ENCODE measurements around the gene TBX6. TPM values are rescaled to one million over a fixed set of nuclear protein-coding genes. Genes with fewer than 3 reads are reported as not detected.
A peak's percentile ranks its signal among the peaks of the same experiment; 100 is the strongest.
"Not testable (repeated sequence)": the region's sequence is repeated elsewhere in the genome, so short reads cannot be mapped to it uniquely, and the experiment has no call there.

Gene TBX6
- total RNA-seq, 1 experiment from 2014 or later: 1.6 TPM

- H3K9me3 ChIP-seq (ENCODE audit: control insufficient read depth, low read depth, low read length): no peaks in the 10 kb centered on the region
- H2AFZ ChIP-seq (ENCODE audit: low read length): no peak overlapping the region
- no peak overlapping the region for H3K27ac ChIP-seq (ENCODE audit: insufficient read length, low read depth, low read length)
- H4K5ac ChIP-seq (ENCODE audit: insufficient read length, low read depth, low read length): no peak overlapping the region
- no peak overlapping the region for H2BK5ac ChIP-seq (ENCODE audit: insufficient read length, low read length)
- no peak overlapping the region for H2BK20ac ChIP-seq (ENCODE audit: low read depth, low read length, poor library complexity, severe bottlenecking)
- no peak overlapping the region for H4K91ac ChIP-seq (ENCODE audit: insufficient read length, low read depth, low read length)
- H3K23me2 ChIP-seq (ENCODE audit: insufficient read length, low read depth, low read length, poor library complexity, severe bottlenecking): no peaks in the 10 kb centered on the region
- no peaks in the 10 kb centered on the region for H3K79me2 ChIP-seq (ENCODE audit: insufficient read depth, low read length)
- Mint-ChIP-seq H3K27ac (no peak overlapping the region), H3K4me1 (no peaks in the 10 kb centered on the region), H3K36me3 (ENCODE audit: insufficient read depth in 1 of 3, low read depth in 3 of 3) (no peaks in the 10 kb centered on the region), H3K9me3 (no peaks in the 10 kb centered on the region; a peak in 1 of 5 replicates), H3K27me3 (ENCODE audit: low read depth) (peaks cover 24% of the 10 kb centered on the region), H3K4me3 (no peak overlapping the region)
- no peak overlapping the region for H3K18ac ChIP-seq (ENCODE audit: insufficient read length, low read depth, low read length)
- H3K4me1 ChIP-seq (ENCODE audit: insufficient read depth, low read length): no peaks in the 10 kb centered on the region
- H3K56ac ChIP-seq (ENCODE audit: insufficient read length, low read depth, low read length): no peak overlapping the region
- no peaks in the 10 kb centered on the region for H3K79me1 ChIP-seq (ENCODE audit: insufficient read depth, low read depth, low read length, poor library complexity, severe bottlenecking)
- no peak overlapping the region for H2BK12ac ChIP-seq (ENCODE audit: insufficient read length, low read depth, low read length)
- no peak overlapping the region for H3T11ph ChIP-seq (ENCODE audit: low read length)
- no peaks in the 10 kb centered on the region for H3K27me3 ChIP-seq (ENCODE audit: insufficient read depth, low read length)
- H3K9ac ChIP-seq (ENCODE audit: extremely low read depth, insufficient read length, low read length): no peak overlapping the region
- no peak overlapping the region for H2AK5ac ChIP-seq (ENCODE audit: insufficient read length, low read length)
- H4K8ac ChIP-seq (replicated peaks; ENCODE audit: insufficient read length, low read depth, low read length): no peak overlapping the region
- no peak overlapping the region for H3K14ac ChIP-seq (ENCODE audit: insufficient read depth, low read length)
- no peak overlapping the region for H3K4ac ChIP-seq (ENCODE audit: low read depth, low read length)
- H2BK15ac ChIP-seq (ENCODE audit: low read depth, low read length): no peak overlapping the region
- TF ChIP-seq, protein P1, sequence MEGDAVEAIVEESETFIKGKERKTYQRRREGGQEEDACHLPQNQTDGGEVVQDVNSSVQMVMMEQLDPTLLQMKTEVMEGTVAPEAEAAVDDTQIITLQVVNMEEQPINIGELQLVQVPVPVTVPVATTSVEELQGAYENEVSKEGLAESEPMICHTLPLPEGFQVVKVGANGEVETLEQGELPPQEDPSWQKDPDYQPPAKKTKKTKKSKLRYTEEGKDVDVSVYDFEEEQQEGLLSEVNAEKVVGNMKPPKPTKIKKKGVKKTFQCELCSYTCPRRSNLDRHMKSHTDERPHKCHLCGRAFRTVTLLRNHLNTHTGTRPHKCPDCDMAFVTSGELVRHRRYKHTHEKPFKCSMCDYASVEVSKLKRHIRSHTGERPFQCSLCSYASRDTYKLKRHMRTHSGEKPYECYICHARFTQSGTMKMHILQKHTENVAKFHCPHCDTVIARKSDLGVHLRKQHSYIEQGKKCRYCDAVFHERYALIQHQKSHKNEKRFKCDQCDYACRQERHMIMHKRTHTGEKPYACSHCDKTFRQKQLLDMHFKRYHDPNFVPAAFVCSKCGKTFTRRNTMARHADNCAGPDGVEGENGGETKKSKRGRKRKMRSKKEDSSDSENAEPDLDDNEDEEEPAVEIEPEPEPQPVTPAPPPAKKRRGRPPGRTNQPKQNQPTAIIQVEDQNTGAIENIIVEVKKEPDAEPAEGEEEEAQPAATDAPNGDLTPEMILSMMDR (conservative IDR thresholded peaks at IDR 0.05): peak; percentile 63
- H4K20me1 ChIP-seq (ENCODE audit: control insufficient read depth, insufficient read depth, insufficient read length): no peaks in the 10 kb centered on the region
- H2BK120ac ChIP-seq (ENCODE audit: low read depth, low read length, poor library complexity, severe bottlenecking): no peak overlapping the region
- H3K4me2 ChIP-seq (ENCODE audit: insufficient read depth, insufficient read length, low read length): no peak overlapping the region
- no peak for DNase-seq
- no peak overlapping the region for H3K23ac ChIP-seq (ENCODE audit: insufficient read length, low read depth, low read length)
- no CpG with 5 or more reads among the region's 5 CpGs for WGBS (ENCODE audit: extremely low coverage, insufficient read length, low lambda C conversion rate)
Measured at GRCh38 chr16:30041841-30042240, 49.9 kb downstream of the TBX6 start.

- H3K9me3 ChIP-seq (ENCODE audit: control insufficient read depth, low read depth, low read length); H3K36me3 Mint-ChIP-seq (ENCODE audit: insufficient read depth in 1 of 3, low read depth in 3 of 3); H3K79me1 ChIP-seq (ENCODE audit: insufficient read depth, low read depth, low read length, poor library complexity, severe bottlenecking); H3K4me3 Mint-ChIP-seq; H3T11ph ChIP-seq (ENCODE audit: low read length); H3K27me3 ChIP-seq (ENCODE audit: insufficient read depth, low read length); H3K18ac ChIP-seq (ENCODE audit: insufficient read length, low read depth, low read length); H3K9ac ChIP-seq (ENCODE audit: extremely low read depth, insufficient read length, low read length); H2BK120ac ChIP-seq (ENCODE audit: low read depth, low read length, poor library complexity, severe bottlenecking); H2BK5ac ChIP-seq (ENCODE audit: insufficient read length, low read length); H2AFZ ChIP-seq (ENCODE audit: low read length); H4K5ac ChIP-seq (ENCODE audit: insufficient read length, low read depth, low read length); H3K27ac Mint-ChIP-seq; H3K79me2 ChIP-seq (ENCODE audit: insufficient read depth, low read length); H3K9me3 Mint-ChIP-seq; H2AK5ac ChIP-seq (ENCODE audit: insufficient read length, low read length); H2BK12ac ChIP-seq (ENCODE audit: insufficient read length, low read depth, low read length); DNase-seq; H3K23me2 ChIP-seq (ENCODE audit: insufficient read length, low read depth, low read length, poor library complexity, severe bottlenecking); H2BK15ac ChIP-seq (ENCODE audit: low read depth, low read length); H3K14ac ChIP-seq (ENCODE audit: insufficient read depth, low read length); H4K8ac ChIP-seq (replicated peaks; ENCODE audit: insufficient read length, low read depth, low read length); H4K20me1 ChIP-seq (ENCODE audit: control insufficient read depth, insufficient read depth, insufficient read length); H3K4ac ChIP-seq (ENCODE audit: low read depth, low read length); H3K23ac ChIP-seq (ENCODE audit: insufficient read length, low read depth, low read length); H2BK20ac ChIP-seq (ENCODE audit: low read depth, low read length, poor library complexity, severe bottlenecking); H3K27ac ChIP-seq (ENCODE audit: insufficient read length, low read depth, low read length); H4K91ac ChIP-seq (ENCODE audit: insufficient read length, low read depth, low read length); H3K4me2 ChIP-seq (ENCODE audit: insufficient read depth, insufficient read length, low read length); H3K4me1 Mint-ChIP-seq; H3K4me1 ChIP-seq (ENCODE audit: insufficient read depth, low read length); H3K56ac ChIP-seq (ENCODE audit: insufficient read length, low read depth, low read length): not testable (repeated sequence)
- peaks cover 28% of the 10 kb centered on the region for H3K27me3 Mint-ChIP-seq (ENCODE audit: low read depth)
- WGBS (ENCODE audit: extremely low coverage, insufficient read length, low lambda C conversion rate): no CpG with 5 or more reads among the region's 5 CpGs
Measured at GRCh38 chr16:30040690-30041089, 51.0 kb downstream of the TBX6 start.

Measured in H9 (cell line).